HEK293 (cell line): ENCODE results near the gene CNGB1.

ENCODE experiments used
- CTCF ChIA-PET: fragments of 350-600 bp; formaldehyde crosslinking; extraction: SDS; loops from one replicate; lab custom pipeline; 2021; ENCODE audit warnings: antibody characterized with exemption; lab: Yijun Ruan, JAX
- POLR2A ChIA-PET: fragments of 300-600 bp; formaldehyde crosslinking; extraction: SDS; loops from one replicate; lab custom pipeline; 2020; ENCODE audit warnings: antibody characterized with exemption, inconsistent platforms; lab: Yijun Ruan, JAX
- H3K27ac ChIP-seq: fragments of 200-500 bp; sonication (Bioruptor generic); 2 replicates; pipeline ENCODE4 v1.5.1; 2014; ENCODE audit warnings: low read depth, low read length, control low read depth, inconsistent platforms; ENCODE audit errors: extremely low read depth
- H3K36me3 ChIP-seq, 2 experiments: fragments of 200-500 bp in 1 of 2; sonication (Bioruptor generic) in 1 of 2; 1 replicate in 1 of 2; 2 replicates in 1 of 2; pipeline ENCODE4 v1.5.1; 2014 to 2017; ENCODE audit warnings: inconsistent platforms in 2 of 2, low read length in 2 of 2; ENCODE audit not compliant: control insufficient read depth in 2 of 2, insufficient read depth in 1 of 2
- H3K4me1 ChIP-seq: fragments of 200-500 bp; sonication (Bioruptor generic); 2 replicates; pipeline ENCODE4 v1.5.1; 2014; ENCODE audit warnings: mild to moderate bottlenecking, low read length, inconsistent platforms; ENCODE audit not compliant: control insufficient read depth, insufficient read depth
- H3K4me3 ChIP-seq: 2 replicates; pipeline ENCODE4 v1.5.1; 2011; ENCODE audit warnings: low read depth, mild to moderate bottlenecking, control low read depth, low read length, moderate library complexity
- H3K9me3 ChIP-seq: fragments of 200-500 bp; sonication (Bioruptor generic); 2 replicates; pipeline ENCODE4 v1.5.1; 2014; ENCODE audit warnings: low read depth, low read length, inconsistent platforms; ENCODE audit not compliant: control insufficient read depth, insufficient read depth
- BCL6B ChIP-seq: fragments of 450-650 bp; formaldehyde crosslinking; IDR thresholded peaks from 2 replicates; pipeline ENCODE4 v1.5.1; 2017; ENCODE audit warnings: missing biosample characterization, missing genetic modification characterization
- FEZF1 ChIP-seq: fragments of 450-650 bp; formaldehyde crosslinking; IDR thresholded peaks from 2 replicates; pipeline ENCODE4 v1.5.1; 2016; ENCODE audit warnings: missing biosample characterization, missing genetic modification characterization
- HOXA7 ChIP-seq: sonication (generic); formaldehyde crosslinking; IDR thresholded peaks from 2 replicates; pipeline ENCODE4 v1.8.1; 2022; ENCODE audit warnings: missing genetic modification reagents, borderline replicate concordance
- HOXC10 ChIP-seq: sonication (generic); formaldehyde crosslinking; IDR thresholded peaks from 2 replicates; pipeline ENCODE4 v1.8.1; 2023; ENCODE audit warnings: mild to moderate bottlenecking, missing genetic modification reagents
- SALL2 ChIP-seq: fragments of 450-650 bp; formaldehyde crosslinking; IDR thresholded peaks from 2 replicates; pipeline ENCODE4 v1.5.0; 2017; ENCODE audit warnings: missing biosample characterization, mild to moderate bottlenecking, missing genetic modification characterization, borderline replicate concordance
- SCRT1 ChIP-seq: fragments of 450-650 bp; formaldehyde crosslinking; IDR thresholded peaks from 2 replicates; pipeline ENCODE4 v1.5.1; 2016; ENCODE audit warnings: missing biosample characterization, missing genetic modification characterization, borderline replicate concordance
- SCRT2 ChIP-seq: fragments of 450-650 bp; formaldehyde crosslinking; IDR thresholded peaks from 2 replicates; pipeline ENCODE4 v1.5.1; 2016; ENCODE audit warnings: missing biosample characterization, missing genetic modification characterization
- TRIM28 ChIP-seq: IDR thresholded peaks from 2 replicates; pipeline ENCODE4 v1.6.1; 2011; ENCODE audit warnings: low read length, control low read depth, borderline replicate concordance
- ZIC2 ChIP-seq: fragments of 450-650 bp; formaldehyde crosslinking; IDR thresholded peaks from 2 replicates; pipeline ENCODE4 v1.5.1; 2016; ENCODE audit warnings: missing biosample characterization, missing genetic modification characterization
- ZNF121 ChIP-seq: fragments of 450-650 bp; formaldehyde crosslinking; IDR thresholded peaks from 2 replicates; pipeline ENCODE4 v1.5.1; 2016; ENCODE audit warnings: missing biosample characterization, missing genetic modification characterization
- ZNF140 ChIP-seq: fragments of 450-650 bp; formaldehyde crosslinking; IDR thresholded peaks from 2 replicates; pipeline ENCODE4 v1.5.1; 2016; ENCODE audit warnings: missing biosample characterization, missing genetic modification characterization
- ZNF157 ChIP-seq: fragments of 450-650 bp; formaldehyde crosslinking; IDR thresholded peaks from 2 replicates; pipeline ENCODE4 v1.5.1; 2016; ENCODE audit warnings: missing biosample characterization, missing genetic modification characterization
- ZNF16 ChIP-seq: fragments of 450-650 bp; formaldehyde crosslinking; IDR thresholded peaks from 2 replicates; pipeline ENCODE4 v1.5.1; 2016; ENCODE audit warnings: low read depth, missing biosample characterization, missing genetic modification characterization
- ZNF221 ChIP-seq: fragments of 450-650 bp; formaldehyde crosslinking; IDR thresholded peaks from 2 replicates; pipeline ENCODE4 v1.5.1; 2017; ENCODE audit warnings: missing biosample characterization, missing genetic modification characterization, borderline replicate concordance
- ZNF26 ChIP-seq: fragments of 450-650 bp; formaldehyde crosslinking; IDR thresholded peaks from 2 replicates; pipeline ENCODE4 v1.5.1; 2016; ENCODE audit warnings: missing biosample characterization, missing genetic modification characterization
- ZNF274 ChIP-seq, 2 experiments: fragments of 200-500 bp in 1 of 2; fragments of 450-650 bp in 1 of 2; sonication (Bioruptor generic) in 1 of 2; formaldehyde crosslinking in 1 of 2; IDR thresholded peaks; 2 replicates each; pipeline versions ENCODE4 v1.5.1 to v1.6.1; 2014 to 2016; ENCODE audit warnings: borderline replicate concordance in 1 of 2, inconsistent platforms in 1 of 2, low read length in 1 of 2, missing biosample characterization in 1 of 2, missing genetic modification characterization in 1 of 2
- ZNF366 ChIP-seq: fragments of 450-650 bp; formaldehyde crosslinking; conservative IDR thresholded peaks from 2 replicates; pipeline ENCODE4 v1.5.1; 2016; ENCODE audit warnings: missing biosample characterization, missing genetic modification characterization
- ZNF404 ChIP-seq: fragments of 450-650 bp; formaldehyde crosslinking; IDR thresholded peaks from 2 replicates; pipeline ENCODE4 v1.5.1; 2017; ENCODE audit warnings: missing biosample characterization, missing genetic modification characterization
- ZNF555 ChIP-seq: fragments of 450-650 bp; formaldehyde crosslinking; conservative IDR thresholded peaks from 2 replicates; pipeline ENCODE4 v1.5.1; 2017; ENCODE audit warnings: missing biosample characterization, mild to moderate bottlenecking, missing genetic modification characterization, inconsistent platforms
- ZNF664 ChIP-seq: fragments of 450-650 bp; formaldehyde crosslinking; IDR thresholded peaks from 2 replicates; pipeline ENCODE4 v1.5.1; 2016; ENCODE audit warnings: missing biosample characterization, missing genetic modification characterization
- ZSCAN23 ChIP-seq: fragments of 450-650 bp; formaldehyde crosslinking; IDR thresholded peaks from 2 replicates; pipeline ENCODE4 v1.5.1; 2016; ENCODE audit warnings: missing biosample characterization, missing genetic modification characterization
- TF ChIP-seq, protein P1 (sequence below): fragments of 450-650 bp; formaldehyde crosslinking; IDR thresholded peaks from 2 replicates; pipeline ENCODE4 v1.5.1; 2016; ENCODE audit warnings: missing biosample characterization, missing genetic modification characterization

CNGB1 gene

DNA sequence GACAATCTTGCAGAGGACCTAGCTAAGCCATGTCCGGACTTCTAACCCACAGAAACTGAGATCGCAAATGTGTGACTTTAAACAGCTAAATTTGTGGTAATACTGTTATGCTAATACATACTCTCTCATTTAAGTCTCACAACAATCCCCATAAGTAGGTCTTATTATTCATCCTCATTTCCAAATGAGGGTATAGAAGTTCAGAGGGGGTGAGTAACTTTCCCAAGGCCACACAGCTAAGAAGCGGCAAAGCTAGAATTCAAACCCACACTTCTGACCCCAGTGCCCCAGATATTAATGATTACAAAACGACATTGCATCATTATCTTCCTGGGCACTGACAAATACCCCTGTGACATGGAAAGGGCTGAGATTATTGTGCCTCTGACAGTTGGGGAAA lies 81.4 kb downstream of the CNGB1 start (continued):
- no peak for TF ChIP-seq SALL2 (tag by site-specific recombination)
- no peak for TF ChIP-seq BCL6B
- TF ChIP-seq HOXA7 (CRISPR knock-in tag), result no peak
- TF ChIP-seq, protein P1, sequence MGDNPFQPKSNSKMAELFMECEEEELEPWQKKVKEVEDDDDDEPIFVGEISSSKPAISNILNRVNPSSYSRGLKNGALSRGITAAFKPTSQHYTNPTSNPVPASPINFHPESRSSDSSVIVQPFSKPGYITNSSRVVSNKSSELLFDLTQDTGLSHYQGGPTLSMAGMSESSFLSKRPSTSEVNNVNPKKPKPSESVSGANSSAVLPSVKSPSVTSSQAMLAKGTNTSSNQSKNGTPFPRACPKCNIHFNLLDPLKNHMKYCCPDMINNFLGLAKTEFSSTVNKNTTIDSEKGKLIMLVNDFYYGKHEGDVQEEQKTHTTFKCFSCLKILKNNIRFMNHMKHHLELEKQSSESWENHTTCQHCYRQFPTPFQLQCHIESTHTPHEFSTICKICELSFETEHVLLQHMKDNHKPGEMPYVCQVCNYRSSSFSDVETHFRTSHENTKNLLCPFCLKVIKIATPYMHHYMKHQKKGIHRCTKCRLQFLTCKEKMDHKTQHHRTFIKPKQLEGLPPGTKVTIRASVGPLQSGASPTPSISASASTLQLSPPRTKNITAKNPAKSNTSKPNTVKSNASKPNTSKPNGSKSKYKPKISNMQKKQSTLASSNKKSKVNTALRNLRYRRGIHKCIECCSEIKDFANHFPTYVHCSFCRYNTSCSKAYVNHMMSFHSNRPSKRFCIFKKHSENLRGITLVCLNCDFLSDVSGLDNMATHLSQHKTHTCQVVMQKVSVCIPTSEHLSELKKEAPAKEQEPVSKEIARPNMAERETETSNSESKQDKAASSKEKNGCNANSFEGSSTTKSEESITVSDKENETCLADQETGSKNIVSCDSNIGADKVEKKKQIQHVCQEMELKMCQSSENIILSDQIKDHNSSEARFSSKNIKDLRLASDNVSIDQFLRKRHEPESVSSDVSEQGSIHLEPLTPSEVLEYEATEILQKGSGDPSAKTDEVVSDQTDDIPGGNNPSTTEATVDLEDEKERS (tag by site-specific recombination), result no peak
- TF ChIP-seq ZNF366 (tag by site-specific recombination), result no peak
- no peak for TF ChIP-seq ZNF157 (tag by site-specific recombination)
- no peak for TF ChIP-seq ZIC2 (tag by site-specific recombination)
- no peak for TF ChIP-seq FEZF1
- TF ChIP-seq ZNF121 (tag by site-specific recombination), result no peak
- no peak for TF ChIP-seq ZNF140 (tag by site-specific recombination)
- TF ChIP-seq ZSCAN23 (tag by site-specific recombination), result no peak

DNA sequence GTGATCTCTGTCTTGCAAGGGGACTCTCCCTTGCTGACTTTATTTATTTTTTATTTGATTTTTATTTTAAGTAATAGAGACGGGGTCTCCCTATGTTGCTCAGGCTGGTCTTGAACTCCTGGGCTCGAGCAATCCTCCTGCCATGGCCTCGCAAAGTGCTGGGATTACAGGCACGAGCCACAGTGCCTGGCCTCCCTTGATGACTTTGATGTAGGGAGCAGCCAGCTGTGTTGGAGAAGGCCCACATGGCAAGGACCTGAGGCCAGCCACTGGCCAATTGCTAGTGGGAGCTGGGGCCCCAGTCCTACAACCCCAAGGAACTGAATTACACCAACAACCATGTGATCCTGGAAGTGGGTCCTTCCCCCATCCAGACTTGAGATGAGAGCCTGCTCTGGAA lies 81.8 kb downstream of the CNGB1 start:
- TF ChIP-seq TRIM28, result no peak
- TF ChIP-seq SCRT1, result no peak
- TF ChIP-seq HOXC10 (CRISPR knock-in tag), result no peak
- no peak for TF ChIP-seq ZIC2 (tag by site-specific recombination)
- TF ChIP-seq SCRT2 (tag by site-specific recombination), result no peak
- no peak for TF ChIP-seq ZNF16 (tag by site-specific recombination)
- no peak for TF ChIP-seq ZNF221
- TF ChIP-seq ZNF404 (tag by site-specific recombination), result no peak
- no peak for TF ChIP-seq ZNF274 (IDR thresholded peaks at IDR 0.05; ENCODE audit: low read length)
- TF ChIP-seq ZNF274 (tag by site-specific recombination; IDR thresholded peaks at IDR 0.05; ENCODE audit: borderline replicate concordance), result no peak
- TF ChIP-seq ZNF26 (tag by site-specific recombination), result no peak
- no peak for TF ChIP-seq ZNF664
- TF ChIP-seq ZNF555 (tag by site-specific recombination), result no peak
- TF ChIP-seq, all 188 proteins: peak for 0
- Histone ChIP-seq H3K27ac (no peak overlapping the region), H3K9me3 (no peaks in the 10 kb centered on the region), H3K4me3 (no peak overlapping the region), H3K4me1 (no peaks in the 10 kb centered on the region; the same call in 1 of the 2 replicates), H3K36me3 (no peaks in the 10 kb centered on the region)
- CTCF ChIA-PET, result interaction anchor here (1.2 to 4.5 kb wide), 3 partner anchors 10 to 132 kb away, joined by 3 to 25 read pairs (median 3); no protein-coding TSS in a partner anchor
- POLR2A ChIA-PET, result no interaction called here
